ENCODE measurements around the gene PEX26.

- TF ChIP-seq CTCF (conservative IDR thresholded peaks at IDR 0.05) = no peak
- TF ChIP-seq ZFX (IDR thresholded peaks at IDR 0.05) = no peak
Measured at GRCh38 chr22:18115906-18116371, 38.1 kb downstream of the PEX26 start.
